Aorta (tissue), 5 donors: ENCODE measurements around the gene PDK1. TPM values are rescaled to one million over a fixed set of nuclear protein-coding genes. Genes with fewer than 3 reads are reported as not detected.

ENCODE experiments used
- ATAC-seq: fragments of 200-7000 bp; cut with Tn5 transposase; one replicate; pipeline ENCODE4 v1.9.1; 2022; ENCODE audit warnings: moderate library complexity; ENCODE audit not compliant: low FRiP score
- DNase-seq, 2 donors: peaks; one replicate each; pipeline ENCODE4 v3.0.0-alpha.2; 2020
- H3K27ac ChIP-seq, 2 donors: one replicate each; pipeline ENCODE4 v1.5.1; 2013; ENCODE audit warnings: low read length in 2 of 2, mild to moderate bottlenecking in 2 of 2, moderate library complexity in 2 of 2, control low read depth in 1 of 2, inconsistent platforms in 1 of 2, low read depth in 1 of 2
- H3K27me3 ChIP-seq, 2 donors: one replicate each; pipeline ENCODE4 v1.6.1; 2013; ENCODE audit warnings: control low read depth in 1 of 2, low read length in 1 of 2, mild to moderate bottlenecking in 1 of 2, moderate library complexity in 1 of 2; ENCODE audit not compliant: insufficient read depth in 2 of 2, control insufficient read depth in 1 of 2
- H3K36me3 ChIP-seq, 2 donors: one replicate each; pipeline ENCODE4 v1.6.1; 2013; ENCODE audit warnings: control low read depth in 1 of 2, low read length in 1 of 2, mild to moderate bottlenecking in 1 of 2; ENCODE audit not compliant: insufficient read depth in 2 of 2, control insufficient read depth in 1 of 2
- H3K4me1 ChIP-seq, 2 donors: one replicate each; pipeline ENCODE4 v1.6.1; 2013; ENCODE audit warnings: low read length in 2 of 2, control low read depth in 1 of 2, mild to moderate bottlenecking in 1 of 2, moderate library complexity in 1 of 2; ENCODE audit not compliant: insufficient read depth in 2 of 2, control insufficient read depth in 1 of 2
- H3K4me3 ChIP-seq, 2 donors: one replicate each; pipeline ENCODE4 v1.5.1; 2013; ENCODE audit warnings: low read length in 2 of 2, control low read depth in 1 of 2, mild to moderate bottlenecking in 1 of 2
- H3K9me3 ChIP-seq: one replicate; pipeline ENCODE4 v1.6.1; 2013; ENCODE audit warnings: mild to moderate bottlenecking, low read length; ENCODE audit not compliant: control insufficient read depth
- WGBS, 2 donors: extraction: QIAGEN DNeasy Blood & Tissue Kit; methylation state at CpG; one replicate each; pipeline ENCODE4 v1.1.7; 2013; 5-methylcytosine and 5-hydroxymethylcytosine counted together
- intact Hi-C, 2 donors: fragments of 100-400 bp; cut with DNase I; formaldehyde crosslinking; loops; one replicate each; pipeline versions ENCODE4 v1.14.2 to v1.15.0; 2022
- polyA plus RNA-seq, 2 donors: library from polyadenylated mRNA; stranded (reverse); fragments of 200-250 nt; gene quantifications; one replicate each; pipeline ENCODE4 v1.2.3, GENCODE V29; 2013
- total RNA-seq, 2 donors: library from RNA; stranded (reverse); fragmentation: NEBNext Ultra II Directional; extraction: Animal tissue kit (Norgen Biotek cat#: 25700); gene quantifications; one replicate each; pipeline ENCODE4 v1.2.1, GENCODE V29; 2021
- donor health status: healthy with polysubstance abuse.
- donor health status: Bipolar disorder and iron deficiency.
- donor health status: DM: no; HTN: no; CAD: no.
- donor health status: DM: no; HTN: no; CAD: no.
- donor health status: DM: yes; HTN: yes; CAD: no.

Gene PDK1
- total and polyA plus RNA-seq, 4 donors = 1.9 to 38.7 (median 15.3) TPM

DNA sequence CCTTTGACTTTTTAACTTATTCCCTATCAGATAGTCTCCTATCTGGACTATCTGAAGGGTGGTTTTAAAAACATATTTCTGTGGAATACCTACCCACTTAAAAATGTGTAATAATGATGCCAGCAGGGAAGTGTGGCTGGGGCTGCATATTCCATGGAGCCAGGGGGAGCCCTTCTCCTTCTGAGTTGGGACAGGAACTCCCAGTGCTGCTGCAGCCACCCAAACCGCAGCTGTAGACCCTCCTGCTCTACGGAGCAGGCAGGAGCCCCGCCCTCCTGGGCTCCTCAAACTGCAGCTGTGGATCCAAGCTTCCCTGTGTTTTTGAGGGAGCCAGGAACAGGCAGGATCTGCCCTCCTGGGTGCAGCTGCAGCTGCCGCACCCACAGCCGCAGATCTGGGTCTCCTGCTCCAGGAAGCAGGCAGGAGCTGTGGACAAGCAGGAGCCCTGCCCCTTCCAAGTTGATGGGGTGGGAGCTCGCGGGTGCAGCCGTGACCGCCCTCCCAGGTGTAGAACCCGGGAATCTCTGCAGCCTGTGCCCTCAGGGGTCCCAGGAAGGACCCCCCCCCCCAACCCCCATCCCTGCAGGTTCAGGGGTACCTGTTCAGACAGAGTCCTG lies 57.8 kb downstream of the PDK1 start:
- Histone ChIP-seq H3K4me3 (no peak overlapping the region), H3K27me3 (no peaks in the 10 kb centered on the region), H3K9me3 (no peaks in the 10 kb centered on the region), H3K4me1 (no peaks in the 10 kb centered on the region), H3K36me3 (no peaks in the 10 kb centered on the region), H3K27ac (no peak overlapping the region)
- intact Hi-C loops = no loop called here
- ATAC-seq = peak; percentile 15
- DNase-seq = no peak
- 85% methylated on average over 10 of the region's 10 CpGs for WGBS, 2 donors

DNA sequence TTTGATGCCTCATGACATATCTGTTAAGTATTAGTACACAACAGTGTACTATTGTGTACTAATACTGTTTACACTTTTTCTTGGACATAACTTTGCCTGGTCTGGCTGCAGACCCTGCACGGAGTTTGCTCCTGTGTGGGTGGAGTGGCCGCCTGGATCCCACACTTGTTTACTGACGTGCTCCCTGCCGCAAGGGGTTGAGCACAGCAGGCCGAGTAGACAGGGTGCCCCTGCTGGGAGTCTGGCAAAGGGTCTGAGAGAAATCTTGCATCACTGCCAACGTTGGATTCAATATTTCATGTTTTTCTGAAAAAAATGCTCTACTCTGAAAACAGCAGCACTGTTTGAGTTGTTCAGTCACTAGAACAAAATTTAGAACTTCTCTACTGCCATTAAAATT lies 59.0 kb downstream of the PDK1 start:
- H3K36me3 ChIP-seq = no peaks in the 10 kb centered on the region
- ATAC-seq = no peak
- intact Hi-C loops = no loop called here

DNA sequence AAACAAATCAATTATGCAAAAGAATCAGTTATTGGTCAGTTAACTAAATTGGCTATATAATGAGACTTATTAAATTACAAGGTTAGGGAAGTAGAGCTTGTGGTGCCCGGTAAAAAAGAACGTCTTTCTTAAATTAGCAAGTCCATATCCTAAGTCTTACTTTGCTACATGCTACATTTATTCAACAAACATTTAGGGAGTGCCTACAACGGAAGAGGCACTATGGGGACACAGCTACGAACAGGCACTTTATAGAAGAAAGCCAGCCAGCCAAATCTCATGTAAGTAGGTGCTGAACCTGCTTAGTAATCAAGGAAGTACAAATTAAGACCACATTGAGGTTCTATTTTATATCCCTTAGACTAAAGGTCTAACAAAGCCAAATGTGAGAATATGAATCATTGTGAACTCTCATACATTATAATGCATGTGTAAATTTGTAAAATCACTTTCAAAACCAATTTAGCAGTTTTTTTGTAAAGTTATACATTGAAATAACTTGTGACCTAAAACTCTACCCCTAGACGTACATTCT lies 59.9 kb downstream of the PDK1 start:
- H3K9me3 ChIP-seq = no peaks in the 10 kb centered on the region
- 81 to 84% methylated on average over 5 of the region's 5 CpGs for WGBS, 2 donors
- ATAC-seq (no peak), DNase-seq (no peak)
- no peak overlapping the region for H3K27ac ChIP-seq
- no peaks in the 10 kb centered on the region for H3K4me1 ChIP-seq
- H3K27me3 ChIP-seq = no peaks in the 10 kb centered on the region
- intact Hi-C loops = no loop called here
- no peaks in the 10 kb centered on the region for H3K36me3 ChIP-seq
- H3K4me3 ChIP-seq = no peak overlapping the region

More for the DNA sequence above, 59.0 kb downstream of the PDK1 start:
- H3K4me1 ChIP-seq = no peaks in the 10 kb centered on the region
- no peak overlapping the region for H3K27ac ChIP-seq
- no peak overlapping the region for H3K4me3 ChIP-seq
- H3K9me3 ChIP-seq = no peaks in the 10 kb centered on the region
- DNase-seq = no peak
- H3K27me3 ChIP-seq = no peaks in the 10 kb centered on the region
- WGBS, 2 donors = 69% methylated on average over 6 of the region's 6 CpGs

DNA sequence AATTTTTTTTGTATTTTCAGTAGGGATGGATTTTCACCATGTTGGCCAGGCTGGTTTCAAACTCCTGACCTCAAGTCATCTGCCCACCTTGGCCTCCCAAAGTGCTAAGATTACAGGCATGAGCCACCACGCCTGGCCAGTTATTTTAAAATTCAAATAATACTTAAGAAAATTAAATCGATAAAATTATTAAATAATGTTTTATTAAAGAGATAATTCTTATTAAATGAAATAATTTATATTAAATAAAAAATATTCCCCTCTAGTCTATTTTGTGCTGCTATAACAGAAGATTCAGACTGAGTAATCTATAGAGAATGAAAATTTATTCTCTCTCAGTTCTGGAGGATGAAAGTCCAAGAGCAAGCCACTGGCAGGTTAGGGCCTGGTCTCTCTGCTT lies 61.2 kb downstream of the PDK1 start:
- intact Hi-C loops = no loop called here
- Histone ChIP-seq H3K4me1 (no peaks in the 10 kb centered on the region), H3K27me3 (no peaks in the 10 kb centered on the region), H3K36me3 (no peaks in the 10 kb centered on the region), H3K27ac (no peak overlapping the region), H3K9me3 (no peaks in the 10 kb centered on the region), H3K4me3 (no peak overlapping the region)
- DNase-seq (no peak), ATAC-seq (no peak)
- 96 to 98% methylated on average over 2 of the region's 2 CpGs for WGBS, 2 donors

DNA sequence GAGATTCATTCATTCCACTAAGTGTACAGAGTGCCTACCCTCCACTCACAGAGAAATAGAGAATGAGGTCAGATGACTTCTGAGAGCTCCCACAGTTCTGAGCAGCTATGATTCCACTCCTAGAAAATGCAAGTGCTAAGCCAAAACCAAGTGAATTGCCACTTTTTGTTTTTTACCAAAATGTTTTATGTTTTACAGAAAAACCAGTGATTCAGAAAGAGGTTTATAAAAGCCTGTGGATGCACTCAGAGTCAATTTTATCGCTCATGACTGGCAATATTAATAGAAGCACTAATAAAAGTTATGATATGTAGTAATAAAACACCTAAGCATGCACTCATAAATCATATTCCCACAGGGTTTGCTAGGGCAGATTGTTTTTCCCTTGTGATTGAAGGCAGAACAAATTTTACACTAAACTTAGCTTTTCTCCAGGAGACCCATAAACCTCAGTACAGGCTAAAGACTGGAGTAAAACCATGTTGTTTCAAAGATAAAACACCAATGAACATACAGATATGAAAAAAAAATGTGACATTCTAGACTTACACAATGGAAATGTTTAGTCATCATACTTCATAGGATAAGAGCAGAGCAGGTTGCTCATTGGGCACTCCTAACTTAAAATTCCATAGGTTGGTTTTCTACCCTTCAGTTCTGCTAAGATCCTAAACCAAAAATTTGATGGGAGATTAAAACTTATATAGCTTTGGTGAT lies 67.5 kb downstream of the PDK1 start:
- no peaks in the 10 kb centered on the region for H3K4me1 ChIP-seq
- no peak overlapping the region for H3K27ac ChIP-seq
- no peaks in the 10 kb centered on the region for H3K27me3 ChIP-seq
- DNase-seq = no peak
- intact Hi-C loops = no loop called here
- no peaks in the 10 kb centered on the region for H3K36me3 ChIP-seq
- WGBS, 2 donors = 6 to 8% methylated on average over 1 of the region's 1 CpG
- no peaks in the 10 kb centered on the region for H3K9me3 ChIP-seq
- H3K4me3 ChIP-seq = no peak overlapping the region
- ATAC-seq = peak; percentile 65

DNA sequence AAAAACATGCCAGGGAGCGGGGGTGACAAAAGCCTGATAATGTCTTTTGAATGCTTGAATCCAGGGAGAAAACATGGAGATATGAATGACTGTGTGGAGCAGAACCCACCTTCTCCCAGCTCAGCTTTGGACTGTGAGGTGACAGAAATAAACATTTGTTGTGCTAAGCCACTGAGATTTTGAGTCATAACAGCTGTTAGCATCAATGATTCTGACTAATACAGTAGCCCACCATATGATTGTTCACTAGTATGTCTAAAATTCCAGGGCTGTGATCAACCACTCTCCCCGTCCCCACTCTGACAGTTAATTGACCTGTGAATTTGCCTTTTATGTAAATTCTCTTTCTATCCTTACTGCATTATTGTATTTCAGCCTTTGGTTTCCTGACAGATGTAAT lies 69.1 kb downstream of the PDK1 start:
- Histone ChIP-seq H3K4me1 (no peaks in the 10 kb centered on the region), H3K36me3 (no peaks in the 10 kb centered on the region), H3K27ac (no peak overlapping the region), H3K4me3 (no peak overlapping the region), H3K9me3 (no peaks in the 10 kb centered on the region), H3K27me3 (no peaks in the 10 kb centered on the region)
- no peak for ATAC-seq
- no peak for DNase-seq
- intact Hi-C loops = no loop called here
- 97 to 98% methylated on average over 2 of the region's 2 CpGs for WGBS, 2 donors

DNA sequence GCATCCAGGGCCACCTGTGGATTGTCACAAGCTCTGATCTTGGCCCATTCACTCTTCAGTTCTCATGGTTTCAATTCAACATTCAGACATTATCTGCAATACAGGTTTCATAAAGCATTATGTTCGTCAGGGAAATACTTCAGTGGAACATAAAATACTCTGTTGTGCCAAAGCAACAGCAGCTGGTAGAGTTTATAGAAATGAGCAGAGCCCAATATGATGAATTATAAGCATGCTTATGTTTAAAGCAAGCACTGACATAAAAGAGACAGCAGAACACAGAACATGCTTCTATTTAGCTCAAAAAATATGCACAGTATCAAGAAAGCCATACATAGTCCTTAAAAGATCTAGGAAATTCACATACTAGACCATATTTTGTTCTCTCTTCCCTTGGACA lies 71.3 kb downstream of the PDK1 start:
- intact Hi-C loops = no loop called here
- H3K36me3 ChIP-seq = no peaks in the 10 kb centered on the region
- H3K27ac ChIP-seq = no peak overlapping the region
- ATAC-seq = no peak
- no peak for DNase-seq
- no peaks in the 10 kb centered on the region for H3K9me3 ChIP-seq
- 69 to 78% methylated on average over 1 of the region's 1 CpG for WGBS, 2 donors
- no peaks in the 10 kb centered on the region for H3K4me1 ChIP-seq
- no peaks in the 10 kb centered on the region for H3K27me3 ChIP-seq
- no peak overlapping the region for H3K4me3 ChIP-seq

DNA sequence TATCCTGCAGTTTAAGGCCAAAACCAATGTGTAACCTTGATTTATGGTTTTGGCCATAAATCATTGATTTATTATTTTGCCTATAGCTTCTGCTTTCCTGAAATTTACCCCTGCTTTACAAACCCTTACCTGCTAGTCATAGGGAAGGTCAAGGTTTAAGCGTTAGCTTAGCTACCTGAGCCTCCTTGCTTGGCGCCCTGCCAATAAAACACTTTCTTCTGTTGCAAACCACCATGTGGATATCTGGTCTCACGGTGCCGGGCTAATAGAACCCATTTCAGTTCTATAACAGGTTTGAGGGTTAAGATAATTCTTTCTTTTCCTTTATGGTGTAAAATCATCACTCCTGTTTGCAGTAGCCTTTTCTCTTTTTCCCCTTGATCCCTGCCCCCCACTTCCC lies 72.2 kb downstream of the PDK1 start:
- Histone ChIP-seq H3K4me1 (no peaks in the 10 kb centered on the region), H3K36me3 (no peaks in the 10 kb centered on the region), H3K9me3 (no peaks in the 10 kb centered on the region), H3K27ac (no peak overlapping the region), H3K27me3 (no peaks in the 10 kb centered on the region), H3K4me3 (no peak overlapping the region)
- WGBS, 2 donors = 83 to 93% methylated on average over 4 of the region's 4 CpGs
- no peak for DNase-seq
- intact Hi-C loops = no loop called here
- no peak for ATAC-seq

DNA sequence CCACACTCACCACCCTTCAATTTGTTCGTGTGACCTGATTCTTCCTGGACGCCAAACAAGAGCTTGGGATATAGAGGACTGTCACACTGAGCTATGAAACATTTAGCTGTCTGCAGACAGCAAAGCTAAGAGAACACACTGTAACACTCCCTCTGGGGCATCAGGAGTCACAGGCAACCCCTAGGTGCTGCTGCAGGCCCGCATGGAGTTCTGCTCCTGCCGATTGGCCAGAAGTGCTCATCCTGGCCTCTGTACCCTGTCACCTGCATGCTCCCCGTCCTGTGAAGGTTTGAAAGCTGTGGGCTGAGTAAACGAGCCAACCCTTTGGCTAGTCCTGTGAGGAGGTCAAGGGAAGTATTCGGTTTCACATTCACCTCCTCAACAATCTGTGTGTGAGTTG lies 73.7 kb downstream of the PDK1 start:
- H3K36me3 ChIP-seq = no peaks in the 10 kb centered on the region
- intact Hi-C loops = no loop called here
- ATAC-seq (no peak), DNase-seq (no peak)
- H3K4me1 ChIP-seq = no peaks in the 10 kb centered on the region
- WGBS, 2 donors = 89 to 92% methylated on average over 7 of the region's 7 CpGs
- no peak overlapping the region for H3K4me3 ChIP-seq
- H3K27me3 ChIP-seq = no peaks in the 10 kb centered on the region
- H3K9me3 ChIP-seq = no peaks in the 10 kb centered on the region
- no peak overlapping the region for H3K27ac ChIP-seq
